Glutamatergic neuron (in vitro differentiated cells): Measurements from ENCODE around the gene KIF25. TPM values are rescaled to one million over a fixed set of nuclear protein-coding genes. Genes with fewer than 3 reads are reported as not detected.

Experiments
- DNase-seq: peaks from one replicate; pipeline ENCODE4 v3.0.0; 2022
- H3K27ac Mint-ChIP-seq: one replicate; pipeline ENCODE4 v1.8.0; 2020; ENCODE audit warnings: mild to moderate bottlenecking, mixed read lengths, inconsistent platforms; ENCODE audit not compliant: unreplicated experiment
- H3K27me3 Mint-ChIP-seq: one replicate; pipeline ENCODE4 v1.8.0; 2020; ENCODE audit warnings: mild to moderate bottlenecking, moderate library complexity, mixed read lengths, inconsistent platforms; ENCODE audit not compliant: unreplicated experiment
- H3K36me3 Mint-ChIP-seq: one replicate; pipeline ENCODE4 v1.8.0; 2020; ENCODE audit warnings: mild to moderate bottlenecking, mixed read lengths, inconsistent platforms; ENCODE audit not compliant: unreplicated experiment
- H3K4me1 Mint-ChIP-seq: one replicate; pipeline ENCODE4 v1.8.0; 2020; ENCODE audit warnings: mild to moderate bottlenecking, low read depth, mixed read lengths, inconsistent platforms; ENCODE audit not compliant: unreplicated experiment
- H3K4me3 Mint-ChIP-seq: one replicate; pipeline ENCODE4 v1.8.0; 2020; ENCODE audit warnings: mild to moderate bottlenecking, mixed read lengths, inconsistent platforms; ENCODE audit not compliant: unreplicated experiment
- H3K9me3 Mint-ChIP-seq: one replicate; pipeline ENCODE4 v1.8.0; 2020; ENCODE audit warnings: mild to moderate bottlenecking, moderate library complexity, mixed read lengths, inconsistent platforms; ENCODE audit not compliant: unreplicated experiment
- total RNA-seq: library from RNA; stranded (reverse); fragmentation: NEBNext Ultra II Directional; extraction: Animal tissue kit (Norgen Biotek cat#: 25700); gene quantifications from one replicate; pipeline ENCODE4 v1.2.1, GENCODE V29; 2021; ENCODE audit not compliant: unreplicated experiment
- TF ChIP-seq, protein P1 (sequence below): fragments of 200-600 bp; sonication (generic); IDR thresholded peaks from one replicate; pipeline ENCODE4 v1.5.0; 2021; ENCODE audit not compliant: partially characterized antibody, unreplicated experiment

The KIF25 gene
- total RNA-seq, 1 donor from 2014 or later = not detected

- H3K27me3 Mint-ChIP-seq = peaks cover 6% of the 10 kb centered on the region
- H3K4me3 Mint-ChIP-seq = no peak overlapping the region
- peaks cover 1% of the 10 kb centered on the region for H3K36me3 Mint-ChIP-seq
- no peak for DNase-seq
- peaks cover 19% of the 10 kb centered on the region for H3K4me1 Mint-ChIP-seq
- H3K27ac Mint-ChIP-seq = no peak overlapping the region
- TF ChIP-seq, protein P1, sequence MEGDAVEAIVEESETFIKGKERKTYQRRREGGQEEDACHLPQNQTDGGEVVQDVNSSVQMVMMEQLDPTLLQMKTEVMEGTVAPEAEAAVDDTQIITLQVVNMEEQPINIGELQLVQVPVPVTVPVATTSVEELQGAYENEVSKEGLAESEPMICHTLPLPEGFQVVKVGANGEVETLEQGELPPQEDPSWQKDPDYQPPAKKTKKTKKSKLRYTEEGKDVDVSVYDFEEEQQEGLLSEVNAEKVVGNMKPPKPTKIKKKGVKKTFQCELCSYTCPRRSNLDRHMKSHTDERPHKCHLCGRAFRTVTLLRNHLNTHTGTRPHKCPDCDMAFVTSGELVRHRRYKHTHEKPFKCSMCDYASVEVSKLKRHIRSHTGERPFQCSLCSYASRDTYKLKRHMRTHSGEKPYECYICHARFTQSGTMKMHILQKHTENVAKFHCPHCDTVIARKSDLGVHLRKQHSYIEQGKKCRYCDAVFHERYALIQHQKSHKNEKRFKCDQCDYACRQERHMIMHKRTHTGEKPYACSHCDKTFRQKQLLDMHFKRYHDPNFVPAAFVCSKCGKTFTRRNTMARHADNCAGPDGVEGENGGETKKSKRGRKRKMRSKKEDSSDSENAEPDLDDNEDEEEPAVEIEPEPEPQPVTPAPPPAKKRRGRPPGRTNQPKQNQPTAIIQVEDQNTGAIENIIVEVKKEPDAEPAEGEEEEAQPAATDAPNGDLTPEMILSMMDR = no peak
- peaks cover 3% of the 10 kb centered on the region for H3K9me3 Mint-ChIP-seq
Observed at GRCh38 chr6:168030908-168031307, 33.4 kb downstream of the KIF25 start.

GRCh38 chr6:168031411-168031971 is 34.0 kb downstream of the KIF25 start:
- H3K9me3 Mint-ChIP-seq = peaks cover 4% of the 10 kb centered on the region
- TF ChIP-seq, protein P1 = no peak
- H3K4me3 Mint-ChIP-seq = no peak overlapping the region
- DNase-seq = no peak
- peaks cover 6% of the 10 kb centered on the region for H3K27me3 Mint-ChIP-seq
- H3K27ac Mint-ChIP-seq = no peak overlapping the region
- peaks cover 5% of the 10 kb centered on the region for H3K36me3 Mint-ChIP-seq
- peaks cover 19% of the 10 kb centered on the region for H3K4me1 Mint-ChIP-seq

DNA sequence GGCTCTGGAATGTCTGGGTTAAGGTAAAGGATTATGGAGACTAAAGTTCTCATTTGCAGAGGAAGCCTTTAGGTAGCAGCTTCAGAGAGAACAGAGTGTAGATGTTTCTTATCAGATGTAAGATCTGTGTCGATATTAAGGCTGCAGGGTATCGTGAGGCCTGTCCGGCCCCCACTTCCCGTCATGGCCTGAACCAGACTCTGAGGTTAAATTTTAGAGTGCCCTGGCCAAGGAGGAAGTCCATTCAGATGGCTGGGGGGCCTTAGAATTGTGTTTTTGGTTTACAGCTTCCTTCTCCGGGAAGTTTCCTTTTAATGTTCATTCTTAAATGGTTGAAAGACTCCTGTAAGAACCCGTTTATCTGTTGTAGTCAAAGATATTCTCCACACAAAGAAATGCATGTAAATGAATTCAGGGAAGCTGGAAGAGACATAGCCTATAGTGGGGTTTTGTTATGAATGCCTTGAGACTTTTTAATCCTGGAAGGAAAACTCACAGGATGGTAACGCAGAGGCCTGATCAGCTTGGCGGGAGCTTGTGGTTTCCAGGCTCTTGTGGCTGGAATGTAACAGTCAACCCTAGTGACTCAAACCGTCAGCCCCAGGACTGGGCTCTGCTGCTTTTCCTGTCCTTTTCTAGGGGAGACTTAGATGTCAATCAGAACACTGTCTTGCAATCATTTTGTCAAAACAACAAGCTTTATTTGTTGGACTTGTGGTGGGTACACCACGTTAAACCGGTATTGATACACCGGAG is 34.7 kb downstream of the KIF25 start:
- TF ChIP-seq, protein P1 = no peak
- peaks cover 19% of the 10 kb centered on the region for H3K4me1 Mint-ChIP-seq
- H3K27ac Mint-ChIP-seq = no peak overlapping the region
- no peak overlapping the region for H3K4me3 Mint-ChIP-seq
- peaks cover 6% of the 10 kb centered on the region for H3K9me3 Mint-ChIP-seq
- DNase-seq = no peak
- peaks cover 6% of the 10 kb centered on the region for H3K27me3 Mint-ChIP-seq
- peaks cover 8% of the 10 kb centered on the region for H3K36me3 Mint-ChIP-seq

- H3K36me3 Mint-ChIP-seq = peaks cover 17% of the 10 kb centered on the region
Observed at GRCh38 chr6:168033791-168034190, 36.3 kb downstream of the KIF25 start.

More at GRCh38 chr6:168033791-168034190, 36.3 kb downstream of the KIF25 start:
- Mint-ChIP-seq H3K4me1 (peaks cover 19% of the 10 kb centered on the region), H3K9me3 (peaks cover 10% of the 10 kb centered on the region), H3K27me3 (peaks cover 9% of the 10 kb centered on the region), H3K4me3 (no peak overlapping the region), H3K27ac (no peak overlapping the region)
- DNase-seq = no peak
- TF ChIP-seq, protein P1 = no peak
